SIG-M5 (cell line): Measurements from ENCODE around the gene HBP1.
"Not testable (repeated sequence)": the region's sequence is repeated elsewhere in the genome, so short reads cannot be mapped to it uniquely, and the experiment has no call there.

Source experiments
- DNase-seq: peaks from one replicate; lab custom pipeline; 2025; lab: John Stamatoyannopoulos, UW

HBP1 gene

DNA sequence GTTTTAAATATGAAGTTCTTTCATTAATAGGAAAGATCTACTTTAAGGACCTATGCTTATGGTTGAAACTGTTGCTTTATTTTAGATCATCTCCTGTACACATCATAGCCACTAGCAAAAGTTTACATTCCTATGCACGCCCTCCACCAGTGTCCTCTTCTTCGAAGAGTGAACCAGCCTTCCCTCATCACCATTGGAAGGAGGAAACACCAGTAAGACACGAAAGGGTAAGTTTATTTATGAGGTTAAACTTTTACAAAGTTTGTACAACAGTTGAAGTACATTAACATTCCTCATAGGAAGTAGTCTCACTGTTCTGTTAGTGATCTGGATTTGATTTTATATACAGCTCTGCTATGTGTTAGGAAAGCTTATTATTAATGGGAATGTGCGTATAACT, 16.9 kb downstream of the HBP1 start:
- no peak for DNase-seq

DNA sequence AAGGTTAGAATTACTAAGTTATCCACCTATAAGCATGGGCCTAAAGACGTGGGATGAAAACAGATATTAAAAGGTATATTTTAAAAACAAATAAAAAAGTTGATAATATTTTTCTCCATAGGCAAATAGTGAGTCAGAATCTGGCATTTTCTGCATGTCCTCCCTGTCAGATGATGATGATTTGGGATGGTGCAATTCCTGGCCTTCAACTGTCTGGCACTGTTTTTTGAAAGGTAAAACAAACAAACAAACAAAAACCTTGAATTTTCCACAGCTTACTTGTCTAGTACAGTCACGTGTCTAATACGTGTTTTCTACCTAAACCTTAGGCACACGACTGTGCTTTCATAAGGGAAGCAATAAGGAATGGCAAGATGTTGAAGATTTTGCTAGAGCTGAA, 17.4 kb downstream of the HBP1 start:
- DNase-seq, result no peak

DNA sequence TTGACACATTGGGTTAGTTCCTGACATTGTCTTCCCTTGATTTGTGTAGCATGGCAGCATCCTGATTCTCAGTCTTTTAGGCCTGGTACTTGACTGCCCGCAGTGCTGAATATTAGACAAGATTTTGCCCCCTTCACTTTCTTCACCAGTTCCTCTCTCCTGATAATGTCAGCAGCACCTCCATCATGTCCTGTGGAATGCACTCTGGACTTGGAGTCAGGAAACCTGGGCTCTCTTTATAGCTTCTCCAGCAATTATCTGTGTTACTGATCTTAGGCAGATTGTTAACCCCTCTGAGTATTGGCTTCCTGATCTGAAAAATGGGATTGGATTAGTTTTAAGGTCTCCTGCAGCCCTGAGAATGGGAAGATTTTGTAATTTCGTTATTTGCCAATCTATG, 19.0 kb downstream of the HBP1 start:
- no peak for DNase-seq

DNA sequence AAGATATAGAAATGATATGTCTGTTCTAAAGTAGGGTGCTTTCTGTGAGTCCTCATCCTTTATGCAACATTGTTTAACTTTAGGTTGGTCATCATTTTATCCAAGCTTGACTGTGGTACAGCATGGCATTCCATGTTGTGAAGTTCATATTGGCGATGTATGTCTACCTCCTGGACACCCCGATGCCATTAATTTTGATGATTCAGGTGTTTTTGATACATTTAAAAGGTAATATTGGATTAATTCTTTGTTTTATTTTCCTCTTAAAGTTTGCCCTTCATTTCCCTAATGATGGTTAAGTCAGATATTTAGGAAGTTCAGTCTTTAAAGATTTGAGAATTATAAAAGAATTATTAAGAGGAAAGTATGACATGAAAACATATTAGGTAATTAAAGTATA, 21.3 kb downstream of the HBP1 start:
- no peak for DNase-seq

DNA sequence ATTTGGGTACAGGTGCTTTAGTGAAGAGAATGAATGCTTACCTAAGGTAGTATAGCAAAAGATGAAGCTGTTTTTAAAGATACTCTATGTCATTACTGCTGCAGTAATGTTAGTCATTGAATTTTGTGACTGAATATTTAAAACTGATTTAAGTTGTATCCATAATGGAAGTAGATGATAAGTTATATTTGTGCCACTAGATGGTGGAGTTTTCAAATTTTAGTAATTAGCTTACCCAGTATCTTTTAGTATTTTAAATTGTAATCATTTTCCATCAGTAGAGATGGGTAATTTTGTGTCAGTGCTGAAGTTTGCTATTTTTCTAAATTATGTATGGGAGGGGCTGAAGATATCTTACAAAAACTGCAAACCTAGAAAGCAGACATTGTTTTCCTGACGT, 25.2 kb downstream of the HBP1 start:
- no peak for DNase-seq

DNA sequence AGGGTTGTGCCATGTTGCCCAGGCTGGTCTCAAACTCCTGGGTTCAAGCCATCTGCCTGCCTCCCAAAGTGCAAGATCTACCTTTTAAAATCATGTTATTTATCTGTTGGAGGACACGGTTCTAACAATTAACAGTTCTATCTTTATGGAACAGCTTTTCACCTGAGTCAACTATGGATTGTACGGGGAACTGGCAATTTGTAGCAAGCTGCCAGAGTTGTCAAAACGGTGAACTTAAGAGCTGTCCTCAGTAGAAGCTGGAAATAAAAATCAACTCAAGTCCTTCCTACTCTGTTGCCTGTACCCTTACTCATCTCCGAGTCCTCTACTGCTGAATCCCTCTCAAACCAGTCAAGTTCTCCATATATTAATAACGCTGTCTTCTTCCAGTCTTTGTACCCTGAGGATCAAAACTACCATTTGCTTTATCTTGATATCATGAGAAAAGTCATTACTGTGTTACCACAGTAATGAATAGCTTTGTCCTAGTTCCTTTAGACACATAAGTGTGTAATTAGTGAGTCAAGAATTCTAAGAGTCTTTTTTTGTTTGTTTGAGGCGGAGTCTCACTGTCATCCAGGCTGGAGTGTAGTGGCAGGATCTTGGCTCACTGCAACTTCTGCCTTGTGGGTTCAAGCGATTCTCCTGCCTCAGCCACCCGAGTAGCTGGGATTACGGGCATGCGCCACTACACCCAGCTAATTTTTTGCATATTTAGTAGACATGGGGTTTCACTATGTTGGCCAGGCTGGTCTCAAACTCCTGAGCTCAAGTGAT, 28.2 kb downstream of the HBP1 start:
- DNase-seq, result no peak

DNA sequence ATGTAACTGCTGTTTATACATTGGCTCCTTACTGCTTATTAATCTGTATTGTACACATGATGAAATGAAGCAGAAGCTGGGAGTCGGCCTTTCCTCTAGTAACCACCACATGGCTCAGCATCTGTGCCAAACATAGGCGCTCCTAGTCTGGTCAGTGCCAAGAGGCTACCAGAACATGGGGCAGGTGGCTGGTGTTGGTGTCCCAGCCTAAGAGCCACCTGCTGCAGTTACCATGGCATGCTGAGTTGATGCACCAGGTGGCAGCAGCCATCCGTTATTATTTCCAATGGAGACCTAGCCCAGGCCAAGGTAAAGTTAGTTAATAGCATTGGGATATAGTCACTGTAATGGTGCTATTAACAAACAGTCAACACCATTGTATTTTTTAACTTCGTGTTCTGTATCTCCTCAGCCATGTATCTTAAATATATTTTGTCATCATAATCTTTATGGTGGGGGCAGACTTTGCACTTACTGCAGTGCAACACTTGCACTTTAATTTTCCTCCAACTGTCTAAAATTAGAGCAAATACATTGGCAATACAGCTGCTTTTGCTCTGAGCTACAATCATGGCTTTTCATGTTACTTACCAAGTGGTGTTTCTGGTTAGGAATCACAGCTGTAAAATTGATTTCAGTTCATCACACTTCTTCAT, 33.1 kb downstream of the HBP1 start:
- DNase-seq, result no peak

DNA sequence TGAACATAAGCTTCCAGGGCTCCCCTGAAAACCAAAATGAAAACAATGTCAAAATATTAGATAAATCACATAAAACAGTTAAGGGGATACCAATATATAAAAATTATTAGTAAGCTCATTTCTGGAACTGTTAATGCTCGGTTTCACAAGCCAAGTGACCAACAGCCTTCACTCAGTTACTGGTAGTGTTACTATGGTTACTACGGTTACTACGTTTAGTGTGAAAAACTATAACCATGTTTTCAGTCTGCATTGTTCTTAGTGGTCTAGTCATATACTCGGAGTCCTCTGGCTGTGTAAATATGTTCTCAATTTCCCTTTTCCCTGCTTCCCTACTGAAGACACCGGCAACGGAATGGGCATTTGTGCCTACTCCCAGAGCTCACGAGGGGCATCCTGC, 34.8 kb downstream of the HBP1 start:
- DNase-seq, result no peak

DNA sequence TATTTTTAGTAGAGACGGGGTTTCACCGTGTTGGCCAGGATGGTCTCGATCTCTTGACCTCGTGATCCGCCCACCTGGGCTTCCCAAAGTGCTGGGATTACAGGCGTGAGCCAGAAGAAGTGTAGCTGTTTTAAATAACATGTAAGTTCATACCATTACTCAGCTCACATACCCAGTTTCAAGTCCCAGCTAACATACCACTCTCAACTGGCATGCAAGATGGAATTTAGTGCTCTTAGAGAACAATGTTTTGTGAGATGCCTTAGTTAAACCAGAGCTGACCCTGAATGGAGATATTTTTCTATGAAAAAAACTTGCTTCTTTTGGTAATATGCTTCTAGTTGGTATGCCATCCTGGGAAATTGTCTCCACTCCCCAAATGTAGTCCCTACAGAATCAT, 37.3 kb downstream of the HBP1 start:
- DNase-seq, result no peak

DNA sequence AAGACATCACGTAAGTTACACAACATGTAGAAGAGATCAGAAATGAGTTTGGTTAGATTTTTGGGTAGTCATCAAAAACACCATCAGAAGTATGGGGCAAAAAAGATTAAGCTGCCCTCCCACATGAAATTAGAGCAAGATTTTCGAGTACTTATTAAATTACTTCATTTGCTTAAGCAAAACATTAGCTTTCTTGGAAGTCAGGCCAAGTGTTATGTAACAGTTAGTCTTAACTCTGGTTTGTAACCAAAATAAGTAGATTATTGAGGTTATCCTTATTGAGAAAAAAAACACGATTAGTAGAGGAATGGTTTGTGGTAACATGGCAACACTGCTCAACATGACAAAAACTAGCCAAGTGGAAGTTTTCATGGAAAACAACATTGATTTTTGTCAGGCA, 37.9 kb downstream of the HBP1 start:
- DNase-seq, result no peak

DNA sequence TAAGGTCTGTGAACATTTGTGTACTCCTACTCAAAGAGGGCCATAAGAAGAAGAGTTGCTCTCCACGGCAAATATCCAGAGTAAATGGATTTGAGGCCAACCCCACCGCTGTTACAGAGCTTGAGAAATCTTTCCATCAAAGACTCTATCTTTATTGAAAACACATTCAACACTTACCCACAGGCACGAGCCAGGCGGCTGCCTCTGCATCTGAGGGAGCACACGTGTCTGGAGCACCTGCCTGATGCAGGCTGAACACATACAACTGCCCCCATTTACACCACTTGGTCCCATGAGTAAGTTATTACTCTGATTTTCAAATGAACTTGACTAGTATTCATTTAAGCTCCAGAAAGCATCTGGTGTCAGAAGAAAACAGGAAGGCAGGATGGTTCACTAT, 38.7 kb downstream of the HBP1 start:
- DNase-seq, result no peak

DNA sequence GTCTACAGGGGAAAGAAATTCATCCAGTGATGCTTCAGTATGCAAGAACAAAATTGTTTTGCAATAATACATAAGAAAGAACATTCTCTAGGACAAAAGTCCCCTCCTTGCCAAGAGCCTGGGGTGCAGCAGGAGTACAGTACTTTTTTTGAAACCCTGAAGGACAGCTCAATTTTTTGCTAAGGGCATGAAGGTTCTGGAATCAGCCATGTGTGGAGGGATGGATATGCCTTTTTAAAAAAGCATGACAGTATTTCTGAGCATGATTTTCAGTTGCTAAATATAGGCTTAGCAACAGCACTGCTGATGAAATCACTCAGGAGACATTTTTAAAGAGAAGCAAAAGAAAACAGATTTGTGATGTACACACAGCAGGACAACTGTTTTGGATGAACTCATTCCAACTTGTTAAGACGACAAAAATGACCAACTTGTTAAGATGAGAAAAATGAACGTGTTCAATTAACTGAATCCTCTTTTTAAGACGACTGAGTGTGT, 39.3 kb downstream of the HBP1 start:
- DNase-seq, result no peak

DNA sequence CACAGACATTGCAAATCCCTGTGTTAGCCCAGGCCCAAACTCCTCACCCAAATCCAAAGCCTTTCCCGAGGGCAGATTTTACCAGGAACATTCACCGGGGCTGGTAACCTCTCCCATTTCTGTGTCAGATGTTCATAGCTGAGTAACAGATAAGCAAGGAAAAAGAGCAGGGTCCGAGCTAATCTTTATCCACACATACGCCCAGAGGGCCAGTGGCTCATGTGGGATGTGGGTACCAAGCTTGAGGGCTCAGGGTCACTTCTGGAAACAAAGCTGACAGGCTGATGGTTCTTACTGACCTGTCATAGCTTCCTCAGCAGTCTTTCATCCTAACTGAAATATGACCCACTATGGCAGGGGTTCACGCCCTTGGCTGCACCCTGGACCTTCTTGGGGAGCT, 39.8 kb downstream of the HBP1 start:
- DNase-seq, result no peak

DNA sequence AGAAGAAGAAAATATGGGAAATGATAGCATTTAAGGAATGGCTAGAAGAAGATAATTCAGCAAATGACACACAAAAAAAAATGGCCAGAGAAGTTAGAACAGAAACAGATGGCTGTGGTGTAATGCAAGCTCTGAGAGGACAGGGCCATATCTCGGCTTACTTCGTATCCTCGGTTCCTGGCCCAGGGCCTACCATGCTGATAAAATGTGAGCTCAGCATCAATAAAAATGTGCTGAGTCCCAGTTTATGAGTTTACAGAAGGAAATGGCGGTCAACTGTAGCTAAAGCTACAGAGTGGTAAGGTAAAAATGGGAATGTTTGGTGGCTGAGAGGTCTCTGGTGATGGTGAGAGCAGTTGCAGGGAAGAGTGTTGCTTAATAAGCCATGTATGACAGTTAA, 40.8 kb downstream of the HBP1 start:
- DNase-seq, result no peak

DNA sequence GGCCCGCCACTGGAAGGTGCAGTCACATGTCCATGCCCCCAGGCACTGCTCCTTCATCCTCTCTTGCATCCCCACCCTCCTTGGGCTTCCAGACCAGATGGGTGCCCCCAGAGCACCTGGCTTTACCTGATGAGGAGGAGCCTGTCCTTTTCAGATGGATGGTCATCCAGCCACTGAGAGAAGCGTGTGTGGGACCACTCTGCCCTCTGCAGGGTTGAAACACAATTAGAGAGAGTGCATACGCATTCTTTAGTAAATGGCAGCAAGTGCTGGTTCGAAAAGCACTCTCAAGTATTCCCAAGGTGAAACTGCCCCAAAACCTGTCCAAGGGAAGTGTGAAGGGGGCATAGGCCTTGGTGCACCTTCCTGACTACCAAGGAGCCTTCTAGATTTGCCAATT, 41.6 kb downstream of the HBP1 start:
- no peak for DNase-seq

DNA sequence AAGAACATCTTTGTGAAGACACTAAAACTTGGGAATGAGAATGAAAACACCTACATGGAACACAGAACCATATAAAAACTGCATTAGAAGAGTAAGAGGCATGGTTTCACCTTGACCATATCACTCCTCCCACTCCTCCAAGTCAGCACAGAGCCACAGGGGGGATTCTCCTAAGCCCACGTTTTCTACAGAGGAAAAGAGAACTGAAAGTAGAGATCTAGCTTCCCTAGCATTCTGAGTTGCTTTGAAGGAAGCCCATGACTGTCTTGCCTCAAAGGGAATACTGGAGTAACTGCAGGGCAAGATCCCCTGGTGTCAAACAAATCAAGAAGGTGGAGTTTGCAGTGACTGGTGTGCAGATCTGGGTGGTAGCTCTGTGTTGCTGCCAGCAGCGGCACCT, 43.9 kb downstream of the HBP1 start:
- no peak for DNase-seq

DNA sequence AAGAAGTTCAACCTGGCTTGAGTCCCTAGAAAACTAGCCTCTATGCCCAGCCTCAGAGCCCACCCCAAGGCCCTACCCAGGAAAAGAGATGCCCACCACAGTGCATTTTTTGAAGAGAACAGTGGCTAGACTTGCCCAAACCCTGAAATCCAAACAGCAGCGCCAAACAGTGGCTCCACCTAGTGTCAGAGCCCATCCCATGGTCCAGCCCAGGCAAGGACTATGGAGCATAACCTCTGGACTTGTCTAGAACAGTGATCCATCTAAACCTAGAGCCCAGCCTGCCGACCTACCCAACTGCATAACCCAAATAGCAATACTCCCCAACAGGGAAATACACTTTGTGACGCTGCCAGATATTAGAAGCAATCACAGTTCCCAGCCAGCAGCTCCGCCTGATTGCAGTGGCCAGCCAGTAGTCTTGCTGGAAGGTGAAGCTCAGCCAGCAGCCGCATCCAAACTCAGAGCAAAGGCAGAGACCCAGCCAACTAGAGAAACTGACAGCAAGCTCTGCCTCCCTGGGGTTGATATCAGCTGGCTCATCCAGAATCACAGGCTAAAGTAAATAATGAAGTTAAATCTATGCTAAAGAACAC, 44.5 kb downstream of the HBP1 start:
- DNase-seq, result no peak

DNA sequence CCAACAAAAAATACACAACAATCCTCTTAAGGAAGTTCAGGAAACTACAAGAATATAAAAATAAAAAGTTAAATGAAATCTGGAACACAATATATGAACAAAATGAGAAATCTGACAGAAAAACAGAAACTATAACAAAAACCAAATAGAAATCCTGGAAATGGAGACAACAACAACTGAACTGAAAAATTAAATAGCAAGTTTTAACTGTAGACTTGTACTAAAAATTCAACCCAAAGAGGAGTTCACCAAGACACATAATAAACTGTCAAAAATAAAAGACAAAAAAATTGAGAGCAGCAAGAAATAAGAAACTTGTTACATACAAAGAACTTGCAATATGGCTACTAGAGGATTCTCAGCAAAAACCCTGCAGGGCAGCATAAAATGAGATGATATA, 45.1 kb downstream of the HBP1 start:
- no peak for DNase-seq

DNA sequence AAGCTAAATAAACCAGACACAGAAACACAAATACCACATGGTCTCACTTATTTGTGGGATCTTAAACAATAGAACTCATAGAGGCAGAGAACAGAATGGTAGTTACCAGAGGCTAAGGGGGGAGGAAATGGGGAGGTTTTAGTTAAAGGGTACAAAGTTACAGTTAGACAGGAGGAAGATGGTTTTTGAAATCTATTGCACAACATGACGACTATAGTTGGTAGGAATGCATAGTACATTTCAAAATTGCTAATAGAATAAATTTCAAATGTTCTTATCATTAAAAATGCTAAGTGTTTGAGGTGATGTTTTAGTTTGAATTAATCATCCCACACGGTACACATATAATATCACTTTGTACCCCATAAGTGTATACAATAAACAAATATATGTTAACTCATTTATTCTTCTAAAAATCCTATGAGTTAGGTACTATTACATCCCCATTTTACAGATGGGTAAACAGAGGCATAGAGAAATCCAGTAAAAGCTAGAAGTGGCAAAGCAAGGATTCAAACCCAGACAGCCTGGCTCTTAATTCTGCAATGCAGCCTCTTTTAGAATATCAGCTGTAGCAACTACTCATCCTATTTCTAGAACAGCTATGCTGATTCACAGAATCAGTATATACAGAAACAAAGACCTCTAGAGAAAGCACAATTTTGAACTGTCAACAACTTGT, 50.9 kb downstream of the HBP1 start:
- no peak for DNase-seq

DNA sequence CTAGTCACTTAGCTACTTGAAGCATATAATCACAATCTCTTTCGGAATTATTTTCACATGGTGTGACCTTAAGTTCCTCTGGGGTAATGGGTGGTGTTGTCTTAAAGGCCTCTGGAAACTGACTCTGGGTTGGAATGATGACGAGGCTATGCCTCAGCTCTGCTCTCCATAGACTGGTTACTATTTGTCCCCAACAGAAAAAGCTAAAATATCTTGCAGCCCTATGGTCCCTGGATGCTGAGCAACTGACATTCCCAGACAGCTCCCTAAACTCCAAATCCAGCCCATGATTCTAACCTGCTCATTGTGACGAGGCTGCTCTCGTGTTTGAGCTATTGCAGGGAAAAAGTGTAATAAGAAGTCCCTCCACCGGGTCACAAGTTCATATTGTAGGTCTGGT, 51.6 kb downstream of the HBP1 start:
- DNase-seq, result no peak

DNA sequence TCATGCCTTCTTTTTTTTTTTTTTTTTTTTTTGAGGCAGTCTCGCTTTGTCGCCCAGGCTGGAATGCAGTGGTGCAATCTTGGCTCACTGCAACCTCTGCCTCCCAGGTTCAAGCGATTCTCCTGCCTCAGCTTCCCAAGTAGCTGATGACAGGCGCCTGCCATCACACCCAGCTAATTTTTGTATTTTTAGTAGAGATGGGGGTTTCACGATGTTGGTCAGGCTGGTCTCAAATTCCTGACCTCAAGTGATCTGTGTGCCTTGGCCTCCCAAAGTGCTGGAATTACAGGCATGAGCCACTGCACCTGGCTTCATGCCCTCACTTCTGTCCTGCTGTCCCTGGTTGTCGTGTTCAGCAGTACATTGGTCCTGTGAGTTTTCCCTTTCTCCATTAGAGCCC, 52.0 kb downstream of the HBP1 start:
- not testable (repeated sequence) for DNase-seq

DNA sequence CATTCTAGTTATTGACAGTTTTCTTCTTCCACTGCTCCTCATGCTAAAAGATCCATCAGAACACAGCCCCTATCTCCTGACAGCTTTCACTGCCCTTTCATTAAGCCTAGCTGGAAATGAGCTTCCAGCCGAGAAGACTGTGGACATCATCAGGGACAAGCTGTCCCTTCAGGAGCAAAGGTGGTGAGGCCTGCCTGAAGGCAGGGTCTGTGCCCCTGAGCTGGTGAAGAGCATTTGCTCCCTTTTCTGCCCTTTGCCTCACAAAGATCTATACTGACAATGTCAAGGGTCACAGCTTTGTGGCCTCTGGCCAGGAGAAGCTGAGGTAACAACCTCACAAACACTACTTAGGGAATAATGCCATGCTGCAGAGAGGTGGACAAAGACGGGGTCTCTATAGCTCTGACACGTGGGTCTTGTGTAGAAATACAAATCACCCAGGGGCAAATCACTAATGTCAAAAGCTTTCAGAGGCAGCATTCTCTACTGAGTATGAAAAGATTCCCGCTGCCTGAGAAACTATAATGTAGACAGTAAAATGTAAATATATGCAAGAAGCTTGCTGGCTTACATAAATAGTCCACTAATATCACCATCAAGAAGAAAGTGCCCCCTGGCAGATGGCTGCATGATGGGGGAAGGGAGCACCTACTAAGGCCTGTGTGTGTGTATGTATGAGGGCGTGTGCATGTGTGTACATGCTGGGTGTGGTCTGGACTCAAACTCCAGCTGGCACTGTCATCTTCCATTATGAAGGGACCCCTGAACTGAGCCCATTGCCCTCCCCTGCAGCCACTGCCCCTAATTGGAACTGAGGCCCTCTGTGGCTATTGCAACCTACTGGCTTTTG, 55.8 kb downstream of the HBP1 start:
- DNase-seq, result no peak
